WERI-Rb-1 (cell line): ENCODE data around the gene SPTBN5.
A peak's percentile ranks its signal among the peaks of the same experiment; 100 is the strongest.

ENCODE experiments used
- DNase-seq: peaks from one replicate; pipeline ENCODE4 v3.0.0-alpha.2; 2020
- H3K27ac ChIP-seq: fragments of 250-450 bp; sonication (Bioruptor Pico); 2 replicates; pipeline ENCODE4 v1.5.1; 2020; ENCODE audit warnings: mild to moderate bottlenecking, moderate library complexity
- H3K27me3 ChIP-seq: fragments of 250-450 bp; sonication (Bioruptor Pico); 2 replicates; pipeline ENCODE4 v1.5.1; 2021; ENCODE audit warnings: mild to moderate bottlenecking, low read depth, moderate library complexity; ENCODE audit not compliant: insufficient read depth, severe bottlenecking
- H3K36me3 ChIP-seq: fragments of 250-450 bp; sonication (Bioruptor Pico); 2 replicates; pipeline ENCODE4 v1.5.1; 2020; ENCODE audit warnings: mild to moderate bottlenecking, moderate library complexity
- H3K4me3 ChIP-seq: 2 replicates; pipeline ENCODE4 v1.5.1; 2011; ENCODE audit warnings: low read depth, mild to moderate bottlenecking, control low read depth, low read length
- H3K9me3 ChIP-seq: fragments of 250-450 bp; sonication (Bioruptor Pico); 2 replicates; pipeline ENCODE4 v1.5.1; 2021; ENCODE audit warnings: mild to moderate bottlenecking, moderate library complexity; ENCODE audit not compliant: severe bottlenecking
- TF ChIP-seq, protein P1 (sequence below): IDR thresholded peaks from 2 replicates; pipeline ENCODE4 v1.5.1; 2011; ENCODE audit warnings: low read depth, mild to moderate bottlenecking, control low read depth, inconsistent platforms, low read length

Gene SPTBN5

DNA sequence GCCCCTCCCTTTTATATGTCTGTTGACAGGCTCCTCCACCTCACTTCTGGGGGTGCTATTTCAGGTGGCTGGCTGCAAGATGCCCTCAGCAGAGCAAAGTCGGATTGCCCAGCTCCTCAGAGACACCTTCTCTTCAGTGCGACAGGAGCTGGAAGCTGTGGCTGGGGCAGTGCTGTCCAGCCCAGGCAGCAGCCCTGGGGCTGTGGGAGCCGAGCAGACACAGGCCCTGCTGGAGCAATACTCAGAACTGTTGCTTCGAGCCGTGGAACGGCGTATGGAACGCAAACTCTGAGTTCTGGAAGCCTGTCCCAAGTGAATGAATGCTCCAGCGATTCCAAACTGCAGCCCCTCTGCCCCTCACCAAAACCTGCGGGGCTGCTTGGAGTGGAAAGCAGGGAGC lies 68.7 kb downstream of the SPTBN5 start:
- TF ChIP-seq, protein P1, sequence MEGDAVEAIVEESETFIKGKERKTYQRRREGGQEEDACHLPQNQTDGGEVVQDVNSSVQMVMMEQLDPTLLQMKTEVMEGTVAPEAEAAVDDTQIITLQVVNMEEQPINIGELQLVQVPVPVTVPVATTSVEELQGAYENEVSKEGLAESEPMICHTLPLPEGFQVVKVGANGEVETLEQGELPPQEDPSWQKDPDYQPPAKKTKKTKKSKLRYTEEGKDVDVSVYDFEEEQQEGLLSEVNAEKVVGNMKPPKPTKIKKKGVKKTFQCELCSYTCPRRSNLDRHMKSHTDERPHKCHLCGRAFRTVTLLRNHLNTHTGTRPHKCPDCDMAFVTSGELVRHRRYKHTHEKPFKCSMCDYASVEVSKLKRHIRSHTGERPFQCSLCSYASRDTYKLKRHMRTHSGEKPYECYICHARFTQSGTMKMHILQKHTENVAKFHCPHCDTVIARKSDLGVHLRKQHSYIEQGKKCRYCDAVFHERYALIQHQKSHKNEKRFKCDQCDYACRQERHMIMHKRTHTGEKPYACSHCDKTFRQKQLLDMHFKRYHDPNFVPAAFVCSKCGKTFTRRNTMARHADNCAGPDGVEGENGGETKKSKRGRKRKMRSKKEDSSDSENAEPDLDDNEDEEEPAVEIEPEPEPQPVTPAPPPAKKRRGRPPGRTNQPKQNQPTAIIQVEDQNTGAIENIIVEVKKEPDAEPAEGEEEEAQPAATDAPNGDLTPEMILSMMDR: no peak
- no peak overlapping the region for H3K4me3 ChIP-seq
- H3K27me3 ChIP-seq: no peaks in the 10 kb centered on the region
- no peak for DNase-seq
- H3K36me3 ChIP-seq: no peaks in the 10 kb centered on the region; the same call in 1 of the 2 replicates
- H3K9me3 ChIP-seq: no peaks in the 10 kb centered on the region
- H3K27ac ChIP-seq: no peak overlapping the region

DNA sequence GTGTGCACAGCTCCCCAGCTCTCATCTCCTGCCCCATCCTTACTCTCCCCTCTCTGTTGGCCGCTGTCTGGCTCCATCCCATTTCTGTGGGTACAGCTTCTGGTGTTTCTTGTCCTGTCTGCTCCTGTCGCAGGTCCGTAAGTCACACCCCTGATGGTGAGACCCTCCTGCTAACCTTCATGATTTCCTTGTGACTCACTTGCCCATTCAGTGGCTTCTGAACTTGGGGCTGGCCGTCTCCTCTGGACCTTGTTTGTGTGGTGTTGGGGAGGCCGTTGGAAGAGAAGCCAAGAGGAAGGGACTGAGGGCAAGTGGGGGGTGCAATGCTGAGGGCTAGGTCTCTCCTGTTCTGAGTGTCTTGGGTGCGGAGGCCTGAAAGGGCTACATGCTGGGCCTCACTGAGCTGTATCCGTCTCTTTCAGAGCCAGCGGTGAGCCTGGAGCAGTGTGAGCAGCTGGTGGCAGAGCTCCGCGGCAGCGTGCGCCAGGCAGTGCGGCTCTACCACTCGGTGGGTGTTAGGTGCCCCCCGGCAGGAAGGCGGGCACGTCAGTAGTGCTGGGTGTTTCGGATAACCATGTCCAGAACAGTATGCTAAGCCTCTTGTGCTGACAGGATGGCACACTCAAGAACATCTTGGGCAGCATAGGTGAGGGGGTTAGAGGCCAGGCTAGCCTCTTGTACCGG lies 69.6 kb downstream of the SPTBN5 start:
- Histone ChIP-seq H3K27ac (no peak overlapping the region), H3K36me3 (no peaks in the 10 kb centered on the region; the same call in 1 of the 2 replicates), H3K9me3 (no peaks in the 10 kb centered on the region), H3K4me3 (no peak overlapping the region), H3K27me3 (no peaks in the 10 kb centered on the region)
- TF ChIP-seq, protein P1: no peak
- no peak for DNase-seq

DNA sequence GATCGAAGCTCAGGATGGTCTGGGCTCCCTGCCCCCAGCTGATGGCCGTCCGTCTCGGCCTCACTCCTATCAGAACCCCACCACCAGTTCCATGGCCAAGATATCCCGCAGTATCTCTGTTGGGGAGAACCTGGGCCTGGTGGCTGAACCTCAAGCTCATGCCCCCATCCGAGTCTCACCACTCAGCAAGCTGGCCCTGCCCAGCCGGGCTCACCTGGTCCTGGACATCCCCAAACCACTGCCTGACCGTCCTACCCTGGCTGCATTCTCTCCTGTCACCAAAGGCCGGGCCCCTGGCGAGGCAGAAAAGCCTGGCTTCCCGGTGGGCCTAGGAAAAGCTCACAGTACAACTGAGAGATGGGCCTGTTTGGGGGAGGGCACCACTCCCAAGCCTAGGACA lies 70.4 kb downstream of the SPTBN5 start:
- Histone ChIP-seq H3K4me3 (no peak overlapping the region), H3K9me3 (no peaks in the 10 kb centered on the region), H3K36me3 (no peaks in the 10 kb centered on the region; the same call in 1 of the 2 replicates), H3K27me3 (no peaks in the 10 kb centered on the region), H3K27ac (no peak overlapping the region)
- TF ChIP-seq, protein P1: no peak
- DNase-seq: no peak

DNA sequence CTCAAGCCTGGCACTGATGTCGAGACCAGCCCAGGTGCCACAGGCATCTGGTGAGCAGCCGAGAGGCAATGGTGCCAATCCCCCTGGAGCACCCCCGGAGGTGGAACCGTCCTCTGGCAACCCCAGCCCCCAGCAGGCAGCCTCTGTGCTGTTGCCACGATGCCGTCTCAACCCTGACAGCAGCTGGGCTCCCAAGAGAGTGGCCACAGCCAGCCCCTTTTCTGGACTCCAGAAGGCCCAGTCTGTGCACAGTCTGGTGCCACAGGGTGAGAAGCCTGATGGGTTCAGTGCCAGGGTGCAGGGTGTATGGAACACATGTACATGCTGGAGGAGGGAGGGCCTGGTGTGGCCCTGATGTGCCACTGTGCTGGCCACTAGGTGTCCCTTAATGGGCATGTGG lies 70.9 kb downstream of the SPTBN5 start:
- no peak for DNase-seq
- TF ChIP-seq, protein P1: no peak

DNA sequence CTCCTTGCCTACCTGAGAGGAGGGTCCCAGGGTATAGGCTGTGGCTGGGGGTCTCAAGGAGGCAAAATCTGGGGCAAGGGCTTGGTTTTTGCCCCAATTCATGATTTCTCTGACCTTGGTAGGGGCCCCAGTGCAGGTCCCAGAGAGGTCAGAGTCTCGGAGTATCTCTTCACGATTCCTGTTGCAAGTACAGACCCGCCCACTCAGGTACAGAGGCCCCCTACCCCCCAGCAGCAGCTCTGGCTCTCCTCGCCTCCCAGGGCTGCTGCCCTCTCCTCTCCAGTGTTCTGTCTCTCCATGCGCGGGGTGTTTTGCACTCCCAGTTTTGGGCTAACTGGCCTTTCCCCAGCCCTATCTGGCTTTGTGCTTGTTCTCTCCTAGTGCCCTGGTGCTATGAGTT lies 71.4 kb downstream of the SPTBN5 start:
- DNase-seq: no peak
- H3K27me3 ChIP-seq: no peaks in the 10 kb centered on the region
- H3K4me3 ChIP-seq: no peak overlapping the region
- H3K27ac ChIP-seq: no peak overlapping the region
- no peaks in the 10 kb centered on the region; the same call in 1 of the 2 replicates for H3K36me3 ChIP-seq
- H3K9me3 ChIP-seq: no peaks in the 10 kb centered on the region
- TF ChIP-seq, protein P1: no peak

More for the DNA sequence above, 70.9 kb downstream of the SPTBN5 start:
- H3K27me3 ChIP-seq: no peaks in the 10 kb centered on the region
- no peaks in the 10 kb centered on the region for H3K9me3 ChIP-seq
- H3K4me3 ChIP-seq: no peak overlapping the region
- H3K27ac ChIP-seq: no peak overlapping the region
- H3K36me3 ChIP-seq: no peaks in the 10 kb centered on the region; the same call in 1 of the 2 replicates

DNA sequence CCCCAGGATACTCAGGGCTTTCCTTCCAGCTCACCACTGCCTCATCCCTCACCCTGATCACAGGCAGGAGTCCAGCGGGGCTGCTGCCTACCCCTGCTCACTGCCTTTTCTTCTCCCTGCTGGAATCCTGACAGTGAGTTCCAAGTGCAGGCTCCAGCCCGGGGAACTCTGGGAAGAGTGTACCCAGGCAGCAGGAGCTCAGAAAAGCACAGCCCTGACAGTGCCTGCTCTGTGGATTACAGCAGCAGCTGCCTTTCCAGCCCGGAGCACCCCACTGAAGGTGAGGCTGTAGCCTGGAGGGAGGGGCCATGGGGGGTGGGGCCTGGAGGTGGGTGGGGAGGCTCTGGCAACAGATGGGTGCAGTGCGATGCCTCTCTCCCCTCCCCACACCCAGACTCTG lies 72.0 kb downstream of the SPTBN5 start:
- H3K9me3 ChIP-seq: no peaks in the 10 kb centered on the region
- H3K36me3 ChIP-seq: no peaks in the 10 kb centered on the region; the same call in 1 of the 2 replicates
- H3K27ac ChIP-seq: peak overlapping the region; percentile 42; the same call in 1 of the 2 replicates
- TF ChIP-seq, protein P1: no peak
- H3K27me3 ChIP-seq: no peaks in the 10 kb centered on the region
- no peak overlapping the region for H3K4me3 ChIP-seq
- DNase-seq: peak; percentile 86
